ENCODE measurements around the gene DHX58. TPM values are rescaled to one million over a fixed set of nuclear protein-coding genes. Genes with fewer than 3 reads are reported as not detected.
A peak's percentile ranks its signal among the peaks of the same experiment; 100 is the strongest.

Gene DHX58
- total and polyA plus RNA-seq, 2 donors from 2014 or later = 22.1 to 27.5 TPM

DNA sequence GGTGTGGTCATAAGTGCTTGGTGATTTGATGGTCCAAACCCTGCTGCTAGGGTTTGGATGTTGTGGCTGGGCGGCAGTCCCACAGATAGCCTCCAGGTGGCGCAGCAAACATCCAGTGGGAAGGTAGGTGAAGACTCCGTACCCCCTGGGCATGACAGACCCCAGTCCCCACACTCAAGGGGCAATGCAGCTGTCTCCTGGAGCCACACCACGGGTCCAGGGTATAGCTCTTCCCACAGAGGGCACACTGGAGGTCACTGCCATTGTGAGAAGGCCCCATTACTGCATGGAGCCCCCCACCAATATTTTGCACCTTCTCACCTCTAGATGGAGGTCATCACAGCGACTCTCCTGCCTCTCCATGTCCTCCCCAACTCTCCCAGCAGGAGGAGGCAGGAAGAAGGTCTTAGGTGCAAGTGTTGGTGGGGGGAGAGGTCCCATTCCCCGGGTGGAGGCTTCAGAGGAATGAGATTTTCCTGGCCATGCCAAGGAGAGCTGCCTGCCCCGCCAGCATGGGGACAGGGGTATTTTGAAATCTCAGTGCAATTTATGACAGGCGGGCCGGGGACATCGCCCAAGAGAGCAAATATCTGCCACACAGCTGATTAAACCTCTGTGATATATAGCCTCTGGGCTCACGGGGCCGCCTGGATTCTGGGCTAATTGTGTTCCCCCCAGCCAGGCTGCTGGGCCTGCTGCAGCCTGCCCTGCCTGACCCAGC is 45.0 kb downstream of the DHX58 start:
- FAIRE-seq = no peak
- Histone ChIP-seq H3K27ac (ENCODE audit: low read depth in 2 of 2, low read length in 2 of 2) (no peak overlapping the region), H3K36me3 (ENCODE audit: control insufficient read depth in 2 of 3, insufficient read depth in 3 of 3, low read length in 3 of 3) (no peaks in the 10 kb centered on the region), H3K4me3 (ENCODE audit: low read length in 3 of 3) (no peak overlapping the region), H3K27me3 (ENCODE audit: control insufficient read depth, insufficient read depth, low read length) (no peaks in the 10 kb centered on the region), H3K4me1 (ENCODE audit: control insufficient read depth in 2 of 3, insufficient read depth in 2 of 3, low read depth in 1 of 3, low read length in 3 of 3) (no peaks in the 10 kb centered on the region), H3K9me3 (ENCODE audit: control insufficient read depth in 2 of 3, insufficient read depth in 1 of 3, low read length in 3 of 3) (no peaks in the 10 kb centered on the region), H3K9ac (ENCODE audit: low read length in 3 of 3) (no peak overlapping the region)
- TF ChIP-seq, protein P1, sequence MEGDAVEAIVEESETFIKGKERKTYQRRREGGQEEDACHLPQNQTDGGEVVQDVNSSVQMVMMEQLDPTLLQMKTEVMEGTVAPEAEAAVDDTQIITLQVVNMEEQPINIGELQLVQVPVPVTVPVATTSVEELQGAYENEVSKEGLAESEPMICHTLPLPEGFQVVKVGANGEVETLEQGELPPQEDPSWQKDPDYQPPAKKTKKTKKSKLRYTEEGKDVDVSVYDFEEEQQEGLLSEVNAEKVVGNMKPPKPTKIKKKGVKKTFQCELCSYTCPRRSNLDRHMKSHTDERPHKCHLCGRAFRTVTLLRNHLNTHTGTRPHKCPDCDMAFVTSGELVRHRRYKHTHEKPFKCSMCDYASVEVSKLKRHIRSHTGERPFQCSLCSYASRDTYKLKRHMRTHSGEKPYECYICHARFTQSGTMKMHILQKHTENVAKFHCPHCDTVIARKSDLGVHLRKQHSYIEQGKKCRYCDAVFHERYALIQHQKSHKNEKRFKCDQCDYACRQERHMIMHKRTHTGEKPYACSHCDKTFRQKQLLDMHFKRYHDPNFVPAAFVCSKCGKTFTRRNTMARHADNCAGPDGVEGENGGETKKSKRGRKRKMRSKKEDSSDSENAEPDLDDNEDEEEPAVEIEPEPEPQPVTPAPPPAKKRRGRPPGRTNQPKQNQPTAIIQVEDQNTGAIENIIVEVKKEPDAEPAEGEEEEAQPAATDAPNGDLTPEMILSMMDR (IDR thresholded peaks at IDR 0.05; ENCODE audit: borderline replicate concordance, extremely low read depth, insufficient read depth) = peak; percentile 85
- intact Hi-C loops (cut with DNase I) = no loop called here
- peak; percentile 76 to 86 (median 80) for DNase-seq

DNA sequence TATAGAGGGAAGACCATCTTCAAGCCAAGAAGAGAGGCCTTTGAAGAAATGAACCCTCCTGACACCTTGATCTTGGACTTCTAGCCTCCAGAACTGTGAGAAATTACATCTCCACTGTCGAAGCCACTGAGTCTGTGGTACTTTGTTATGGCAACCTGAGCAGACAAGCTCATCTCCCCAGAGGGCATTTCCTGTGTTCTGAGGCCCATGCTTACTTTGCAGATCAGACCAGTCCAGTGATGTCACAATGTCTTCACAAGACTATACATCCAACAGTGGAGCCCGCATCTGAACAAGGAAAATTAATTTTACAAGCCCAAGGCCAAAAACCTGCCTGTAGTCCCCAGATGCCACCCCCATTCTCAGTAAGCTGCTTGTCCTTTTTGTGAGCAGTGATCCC is 47.3 kb downstream of the DHX58 start:
- no peaks in the 10 kb centered on the region for H3K4me1 ChIP-seq (ENCODE audit: control insufficient read depth in 2 of 3, insufficient read depth in 2 of 3, low read depth in 1 of 3, low read length in 3 of 3)
- DNase-seq (no peak), FAIRE-seq (no peak)
- TF ChIP-seq, protein P1 (IDR thresholded peaks at IDR 0.05; ENCODE audit: borderline replicate concordance, extremely low read depth, insufficient read depth) = no peak
- H3K36me3 ChIP-seq (ENCODE audit: control insufficient read depth in 2 of 3, insufficient read depth in 3 of 3, low read length in 3 of 3) = no peaks in the 10 kb centered on the region
- H3K9ac ChIP-seq (ENCODE audit: low read length in 3 of 3) = no peak overlapping the region
- no peaks in the 10 kb centered on the region for H3K27me3 ChIP-seq (ENCODE audit: control insufficient read depth, insufficient read depth, low read length)
- H3K9me3 ChIP-seq (ENCODE audit: control insufficient read depth in 2 of 3, insufficient read depth in 1 of 3, low read length in 3 of 3) = no peaks in the 10 kb centered on the region
- H3K27ac ChIP-seq (ENCODE audit: low read depth in 2 of 2, low read length in 2 of 2) = no peak overlapping the region
- H3K4me3 ChIP-seq (ENCODE audit: low read length in 3 of 3) = no peak overlapping the region
- intact Hi-C loops (cut with DNase I) = no loop called here

DNA sequence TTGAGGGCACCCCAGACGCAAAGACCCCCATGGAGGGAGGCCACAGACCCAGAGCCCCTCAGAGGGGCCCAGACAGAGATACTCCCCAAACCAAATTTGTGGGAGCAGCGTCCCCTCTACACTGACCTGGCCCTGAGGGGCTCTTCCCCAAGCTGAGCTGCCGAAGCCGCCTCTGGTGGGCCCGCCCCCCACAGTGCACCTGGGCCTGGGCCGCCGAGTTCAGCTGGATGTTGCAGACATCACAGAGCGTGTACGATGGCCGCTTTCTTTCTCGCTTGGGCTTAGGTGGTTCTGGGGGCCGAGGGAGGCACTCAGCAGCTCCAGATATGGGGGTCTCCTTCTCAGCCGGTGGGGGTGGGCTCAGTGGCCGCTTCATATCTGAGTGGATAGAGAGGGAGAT is 49.8 kb downstream of the DHX58 start:
- H3K27ac ChIP-seq (ENCODE audit: low read depth in 2 of 2, low read length in 2 of 2) = no peak overlapping the region
- FAIRE-seq (no peak), DNase-seq (no peak)

More for the DNA sequence above, 49.8 kb downstream of the DHX58 start:
- Histone ChIP-seq H3K27me3 (ENCODE audit: control insufficient read depth, insufficient read depth, low read length) (no peaks in the 10 kb centered on the region), H3K9me3 (ENCODE audit: control insufficient read depth in 2 of 3, insufficient read depth in 1 of 3, low read length in 3 of 3) (no peaks in the 10 kb centered on the region), H3K4me1 (ENCODE audit: control insufficient read depth in 2 of 3, insufficient read depth in 2 of 3, low read depth in 1 of 3, low read length in 3 of 3) (no peaks in the 10 kb centered on the region), H3K9ac (ENCODE audit: low read length in 3 of 3) (no peak overlapping the region), H3K4me3 (ENCODE audit: low read length in 3 of 3) (no peak overlapping the region), H3K36me3 (ENCODE audit: control insufficient read depth in 2 of 3, insufficient read depth in 3 of 3, low read length in 3 of 3) (no peaks in the 10 kb centered on the region)
- intact Hi-C loops (cut with DNase I) = no loop called here
- TF ChIP-seq, protein P1 (IDR thresholded peaks at IDR 0.05; ENCODE audit: borderline replicate concordance, extremely low read depth, insufficient read depth) = no peak
